Lower leg skin (tissue), 3 donors: ENCODE data around the gene NADK2.
"Not testable (repeated sequence)": the region's sequence is repeated elsewhere in the genome, so short reads cannot be mapped to it uniquely, and the experiment has no call there.

ENCODE experiments used
- POLR2A ChIP-seq, 2 donors: fragments of 450-650 bp; IDR thresholded peaks; one replicate each; pipeline ENCODE4 v1.6.1; 2016 to 2017; ENCODE audit warnings: antibody characterized with exemption in 2 of 2, mild to moderate bottlenecking in 1 of 2, moderate library complexity in 1 of 2
- TF ChIP-seq, protein P1 (sequence below), 3 donors: fragments of 450-650 bp; IDR thresholded peaks; one replicate each; pipeline ENCODE4 v1.5.1; 2016; ENCODE audit warnings: antibody characterized with exemption in 3 of 3, mild to moderate bottlenecking in 3 of 3, moderate library complexity in 2 of 3

DNA sequence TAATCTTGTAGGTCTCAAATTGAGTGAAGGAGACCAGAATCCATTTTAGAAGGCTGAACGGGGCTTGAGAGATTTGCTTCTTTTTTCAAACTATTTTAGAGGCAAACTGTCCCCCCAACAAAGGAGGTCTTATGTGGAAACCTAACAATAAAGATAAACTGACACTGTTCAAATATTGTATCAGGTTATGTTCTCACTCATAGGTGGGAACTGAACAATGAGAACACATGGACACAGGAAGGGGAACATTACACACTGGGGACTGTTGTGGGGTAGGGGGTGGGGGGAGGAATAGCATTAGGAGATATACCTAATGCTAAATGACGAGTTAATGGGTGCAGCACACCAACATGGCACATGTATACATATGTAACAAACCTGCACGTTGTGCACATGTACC, 42.9 kb downstream of the NADK2 start:
- TF ChIP-seq, protein P1, sequence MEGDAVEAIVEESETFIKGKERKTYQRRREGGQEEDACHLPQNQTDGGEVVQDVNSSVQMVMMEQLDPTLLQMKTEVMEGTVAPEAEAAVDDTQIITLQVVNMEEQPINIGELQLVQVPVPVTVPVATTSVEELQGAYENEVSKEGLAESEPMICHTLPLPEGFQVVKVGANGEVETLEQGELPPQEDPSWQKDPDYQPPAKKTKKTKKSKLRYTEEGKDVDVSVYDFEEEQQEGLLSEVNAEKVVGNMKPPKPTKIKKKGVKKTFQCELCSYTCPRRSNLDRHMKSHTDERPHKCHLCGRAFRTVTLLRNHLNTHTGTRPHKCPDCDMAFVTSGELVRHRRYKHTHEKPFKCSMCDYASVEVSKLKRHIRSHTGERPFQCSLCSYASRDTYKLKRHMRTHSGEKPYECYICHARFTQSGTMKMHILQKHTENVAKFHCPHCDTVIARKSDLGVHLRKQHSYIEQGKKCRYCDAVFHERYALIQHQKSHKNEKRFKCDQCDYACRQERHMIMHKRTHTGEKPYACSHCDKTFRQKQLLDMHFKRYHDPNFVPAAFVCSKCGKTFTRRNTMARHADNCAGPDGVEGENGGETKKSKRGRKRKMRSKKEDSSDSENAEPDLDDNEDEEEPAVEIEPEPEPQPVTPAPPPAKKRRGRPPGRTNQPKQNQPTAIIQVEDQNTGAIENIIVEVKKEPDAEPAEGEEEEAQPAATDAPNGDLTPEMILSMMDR (IDR thresholded peaks at IDR 0.05): not testable (repeated sequence)
- not testable (repeated sequence) for TF ChIP-seq POLR2A (IDR thresholded peaks at IDR 0.05)
